ENCODE results near the gene KLF15. TPM values are rescaled to one million over a fixed set of nuclear protein-coding genes. Genes with fewer than 3 reads are reported as not detected.

KLF15 gene
- total RNA-seq, 1 donor from 2014 or later = 5.9 TPM

DNA sequence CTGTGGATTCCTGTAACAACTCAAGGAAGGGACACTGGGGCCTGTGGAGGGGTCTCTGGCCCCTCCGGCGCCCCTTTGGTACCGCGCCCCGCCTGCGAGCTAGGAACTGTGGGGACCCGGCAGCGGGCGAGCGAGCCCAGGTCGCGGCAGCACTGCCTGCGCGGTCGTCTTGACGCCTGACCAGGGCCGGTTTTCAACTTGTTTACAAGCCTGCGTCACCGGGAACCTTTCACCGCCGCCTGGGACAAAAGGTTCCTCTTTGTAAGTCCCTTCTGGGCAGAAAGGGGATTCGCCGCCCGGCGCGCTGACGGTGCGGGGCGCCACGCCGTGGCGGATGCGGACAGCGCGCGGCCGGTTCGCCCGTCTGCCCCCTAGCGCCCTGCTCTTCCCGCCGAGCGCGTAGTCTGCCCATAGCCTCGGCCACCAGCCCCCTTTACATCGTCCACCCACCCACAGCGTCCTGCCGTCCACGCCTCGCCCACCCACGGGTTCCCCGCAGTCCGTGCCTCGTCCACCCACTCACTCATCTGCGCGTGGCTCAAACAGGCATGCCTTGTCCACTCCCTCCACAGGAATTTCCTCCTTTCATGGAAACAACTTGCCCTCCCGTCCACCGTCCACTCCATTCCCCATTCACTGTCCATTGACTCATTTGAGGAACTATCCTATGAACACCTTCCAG is 32.0 kb upstream of the KLF15 start:
- peak; percentile 43 for DNase-seq

DNA sequence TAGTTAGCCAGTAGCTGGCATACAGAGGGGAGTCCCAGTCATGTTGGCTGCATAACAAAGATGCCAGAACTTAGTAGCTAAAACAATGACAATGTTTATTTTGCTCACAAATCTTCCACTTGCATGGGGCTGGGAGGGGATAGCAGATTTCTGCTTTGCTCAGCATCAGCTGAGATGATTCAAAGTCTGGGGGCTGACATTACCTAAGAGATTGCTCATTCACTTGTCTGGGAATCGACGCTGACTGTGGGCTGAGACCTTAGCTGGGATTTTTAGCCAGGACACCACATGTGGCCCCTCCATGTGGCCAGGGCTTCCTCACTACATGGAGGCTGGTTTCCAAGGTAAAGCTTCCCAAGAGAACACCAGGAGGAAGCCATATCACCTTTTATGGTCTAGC is 24.8 kb upstream of the KLF15 start:
- no peak for DNase-seq

DNA sequence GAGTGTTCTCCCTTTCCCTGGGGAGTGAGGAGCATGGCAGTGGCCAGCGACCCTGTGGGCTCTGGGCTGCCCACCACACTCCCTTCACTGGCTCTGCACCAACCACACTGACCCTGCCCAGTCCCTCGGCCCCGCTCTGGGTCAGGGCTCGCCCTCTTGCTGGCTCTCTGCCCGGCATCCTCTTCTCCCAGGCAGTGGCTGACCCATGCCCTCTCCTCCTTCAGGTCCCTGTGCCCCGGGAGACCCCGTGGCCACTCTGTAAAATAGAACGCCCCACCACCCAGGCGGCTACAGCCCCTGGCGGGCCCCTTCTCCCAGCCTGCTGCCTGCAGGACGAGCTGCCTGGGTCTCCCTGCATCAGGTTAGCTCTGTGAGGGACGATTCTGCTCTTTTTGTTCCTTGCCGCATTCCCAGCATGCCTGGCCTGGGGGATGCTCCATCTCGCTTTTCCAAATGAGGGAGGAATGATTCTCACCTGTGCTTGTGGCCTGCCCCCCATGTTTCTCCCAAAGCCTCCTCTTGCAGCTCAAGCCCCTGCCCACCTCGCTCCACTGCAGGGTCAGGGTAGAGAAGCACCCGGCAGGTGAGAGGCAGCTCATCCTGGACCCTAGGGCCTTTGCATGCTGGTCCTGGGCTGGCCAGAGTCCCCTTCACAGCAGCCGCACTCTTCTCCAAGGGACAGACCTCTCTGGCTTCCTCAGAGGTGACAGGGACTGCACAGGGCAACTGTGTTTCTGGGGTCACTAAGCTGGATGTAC is 23.0 kb upstream of the KLF15 start:
- no peak for DNase-seq

DNA sequence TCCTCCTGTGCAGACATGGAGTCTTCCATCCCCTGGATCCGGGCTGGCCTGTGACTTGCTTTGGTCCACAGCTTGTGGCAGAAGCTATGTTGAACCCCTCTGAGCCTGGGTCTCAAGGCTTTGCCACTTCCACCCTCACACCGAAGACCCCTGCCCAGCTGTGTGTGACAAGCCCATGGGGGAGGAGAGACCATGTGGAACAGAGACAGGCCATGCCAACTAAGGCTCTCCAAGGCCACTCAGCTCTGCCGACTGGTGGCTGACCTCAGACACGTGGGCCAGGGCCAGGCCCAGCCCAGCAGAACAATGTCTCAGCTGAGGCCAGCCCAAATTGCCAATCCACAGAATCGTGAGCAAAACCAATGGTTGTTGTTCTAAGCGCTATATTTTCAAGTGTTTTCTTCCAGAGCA is 21.1 kb upstream of the KLF15 start:
- no peak for DNase-seq

DNA sequence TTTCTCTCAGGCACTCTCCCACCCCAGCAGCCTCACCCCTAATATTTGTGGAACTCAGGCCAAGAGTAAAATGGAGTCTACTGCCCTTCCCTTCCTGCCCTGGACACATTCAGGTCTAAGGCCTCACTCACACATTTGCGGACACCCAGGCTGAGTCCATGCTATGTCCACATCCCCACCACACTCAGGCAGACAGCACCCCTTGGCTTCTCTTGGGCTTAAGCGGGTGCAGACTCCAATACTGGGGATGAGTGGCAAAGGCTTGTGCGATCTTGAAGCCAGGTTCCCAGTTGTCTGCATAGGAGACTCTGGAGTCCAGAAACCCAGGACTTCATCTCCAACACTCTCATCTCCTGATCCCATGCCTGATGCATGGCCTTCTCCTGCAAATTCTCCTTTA is 20.0 kb upstream of the KLF15 start:
- DNase-seq = no peak

DNA sequence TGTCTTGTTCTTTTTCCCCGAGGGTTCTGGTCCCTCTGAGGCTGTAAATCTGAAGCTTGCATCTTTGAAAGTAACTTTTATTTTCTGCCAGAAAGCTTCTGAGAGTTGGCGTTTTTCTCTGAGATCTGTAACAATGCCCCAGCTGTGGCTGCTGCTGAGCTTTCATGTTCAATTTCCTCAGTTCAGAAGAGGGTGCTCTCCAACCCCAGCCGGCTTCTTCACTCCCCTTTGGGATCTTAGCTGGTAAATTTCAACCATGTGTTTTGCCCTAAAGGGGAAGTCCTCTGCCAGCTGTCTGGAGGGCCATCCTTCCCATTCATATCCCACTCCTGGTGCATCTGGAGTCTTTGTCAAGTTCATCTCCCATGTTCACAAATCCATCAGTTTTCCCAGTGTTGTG is 19.2 kb upstream of the KLF15 start:
- peak; percentile 11 for DNase-seq

DNA sequence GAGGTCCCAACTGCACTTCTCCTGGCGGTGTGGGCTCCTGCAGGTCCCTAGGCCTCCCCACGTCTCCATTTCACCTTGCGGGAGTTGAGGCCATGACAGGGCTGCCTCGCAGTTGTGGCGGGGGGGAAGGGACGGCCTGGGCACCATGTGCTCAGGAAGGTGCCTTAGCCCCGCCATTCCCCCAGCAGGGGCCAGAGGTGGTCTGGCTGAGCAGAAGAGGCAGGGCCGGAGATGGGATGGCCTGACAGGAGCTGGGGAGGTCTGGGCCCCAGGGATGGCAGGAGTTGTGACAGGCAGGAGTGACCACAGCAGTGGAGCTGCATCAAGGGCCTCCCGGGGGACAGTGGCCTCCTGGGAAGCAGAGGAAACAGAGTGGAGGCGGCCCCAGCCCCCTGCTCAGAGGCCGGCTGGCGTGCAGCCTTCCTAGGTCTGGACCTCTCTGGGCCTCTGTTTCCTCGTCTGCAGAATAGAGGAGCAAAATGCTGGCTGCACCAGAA is 18.7 kb upstream of the KLF15 start:
- no peak for DNase-seq

DNA sequence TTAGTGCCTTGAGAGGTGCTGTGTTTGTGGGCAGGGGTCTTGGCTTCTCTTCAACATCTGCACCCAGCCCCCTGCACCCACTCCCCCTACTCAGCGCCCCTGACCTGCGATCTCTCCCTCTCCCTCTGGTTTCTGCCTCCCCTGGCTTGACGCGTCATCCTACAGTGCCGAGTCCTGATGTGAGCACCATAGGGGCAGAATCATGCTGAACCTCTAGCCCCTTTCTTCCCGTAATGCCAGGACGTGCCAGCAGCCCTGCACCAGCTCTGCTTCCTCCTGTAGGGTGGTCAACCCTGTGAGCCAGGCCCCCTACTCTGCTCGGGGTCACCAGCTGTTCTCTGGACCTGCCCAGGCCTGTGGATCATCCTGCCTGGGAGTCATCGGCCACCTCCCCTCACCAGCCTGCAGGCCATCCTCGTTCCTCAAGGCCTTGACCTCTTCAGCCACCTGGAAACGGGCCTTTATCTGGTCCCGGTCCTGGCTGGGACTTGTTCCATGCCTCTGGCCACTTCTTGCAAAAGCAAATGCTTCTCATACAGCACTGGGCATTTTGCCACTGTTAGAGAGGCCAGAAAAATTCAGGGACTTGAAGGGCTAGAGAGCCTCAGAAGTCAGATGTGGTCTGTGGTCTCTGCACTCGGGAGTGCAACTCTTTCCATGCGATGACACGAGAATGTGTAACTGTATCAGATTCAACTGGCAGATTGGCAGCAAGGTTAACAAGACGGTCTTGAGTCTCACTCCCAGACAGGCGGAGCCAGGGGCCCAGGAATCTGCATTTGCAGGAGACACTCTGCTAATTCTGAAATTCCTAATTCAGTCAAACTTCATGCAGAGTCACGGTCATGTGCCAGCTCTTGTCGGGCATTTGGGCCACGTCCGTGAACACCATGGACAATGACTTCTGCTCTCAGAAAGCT is 16.7 kb upstream of the KLF15 start:
- DNase-seq = no peak

DNA sequence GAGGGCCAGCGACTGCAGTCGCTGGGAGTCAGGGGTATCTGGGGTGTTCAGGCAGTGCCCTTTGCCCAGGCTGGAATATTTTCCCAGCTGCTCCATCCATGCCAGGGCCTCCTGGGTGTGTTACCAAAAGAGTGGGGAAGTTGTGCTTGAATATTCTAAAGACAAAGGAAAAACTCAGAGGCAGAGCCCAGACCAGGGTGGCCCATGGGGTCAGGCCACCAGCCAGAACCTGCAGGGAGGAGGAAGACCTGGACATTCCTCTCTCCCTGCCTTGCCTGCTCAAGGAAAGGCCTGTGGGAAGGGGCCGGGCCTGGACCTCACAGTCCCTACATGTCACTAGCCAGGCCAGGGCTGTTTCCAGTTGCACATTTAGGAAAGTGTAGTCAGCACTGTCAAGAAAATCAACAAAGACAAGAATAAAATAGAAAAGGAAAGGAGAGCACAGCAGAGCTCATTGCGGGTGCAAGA is 16.0 kb upstream of the KLF15 start:
- DNase-seq = no peak

DNA sequence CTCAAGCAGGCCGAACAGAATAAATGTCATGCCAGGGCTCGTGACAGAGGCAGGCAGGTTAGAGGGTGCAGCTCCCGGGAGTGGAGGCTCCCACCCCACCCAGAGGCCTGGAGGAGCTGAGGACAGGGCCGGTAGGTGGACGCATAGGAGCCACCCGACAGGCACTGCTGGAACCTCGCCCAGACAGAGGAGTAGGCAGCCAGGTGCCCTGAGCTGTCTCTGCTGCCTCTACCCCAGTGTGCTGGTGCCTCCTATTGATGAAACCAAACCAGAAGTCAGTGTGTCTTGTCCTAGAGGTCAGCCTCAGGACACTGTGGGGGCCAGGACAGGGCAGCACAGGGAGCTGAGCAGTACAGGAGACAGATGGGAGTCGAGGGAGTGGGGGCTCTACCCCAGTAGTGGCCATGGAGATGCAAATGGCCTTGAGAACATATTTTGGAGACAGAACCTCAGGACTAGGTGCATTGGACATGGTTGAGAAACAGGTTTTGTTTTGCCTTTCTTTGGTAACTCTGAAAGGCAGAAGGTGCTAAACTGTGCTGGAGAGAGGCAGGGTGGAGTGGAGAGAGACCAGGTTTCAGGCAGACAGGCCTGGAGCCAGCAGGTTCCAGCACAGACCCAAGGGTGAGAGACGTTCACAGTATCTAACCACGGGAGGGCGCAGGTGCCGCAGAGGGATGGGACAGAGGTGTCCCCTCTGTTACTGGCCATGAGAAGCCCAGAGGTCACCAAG is 15.4 kb upstream of the KLF15 start:
- no peak for DNase-seq

DNA sequence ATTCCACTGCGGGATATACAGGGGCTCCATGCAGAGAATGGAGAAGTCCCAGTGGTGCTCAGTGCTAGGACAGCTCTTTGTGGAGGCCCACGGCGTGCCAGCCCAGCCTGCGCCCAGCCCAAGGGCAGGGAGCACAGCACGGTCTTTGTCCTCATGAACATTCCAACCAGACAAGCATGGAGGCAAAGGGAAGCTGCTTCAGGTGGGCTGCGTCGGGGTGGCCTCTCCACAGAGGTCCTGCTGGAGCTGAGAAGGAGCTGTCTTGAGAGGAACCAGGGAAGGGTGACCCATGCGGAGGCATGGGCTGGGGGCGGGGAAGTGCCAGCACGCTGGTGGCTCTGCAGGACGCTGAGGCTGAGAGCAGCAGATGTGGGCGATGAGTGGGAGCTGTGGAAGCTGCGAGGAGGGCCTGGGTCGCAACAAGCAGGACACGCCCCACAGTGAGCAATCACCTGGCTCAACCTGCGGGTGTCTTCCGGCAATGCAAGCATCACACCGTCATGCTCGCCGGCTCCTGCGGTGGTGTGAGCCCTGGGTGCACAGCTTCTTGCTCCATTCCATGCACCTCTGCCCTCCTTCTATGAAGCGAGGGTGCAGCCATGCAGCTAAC is 14.0 kb upstream of the KLF15 start:
- DNase-seq = no peak

DNA sequence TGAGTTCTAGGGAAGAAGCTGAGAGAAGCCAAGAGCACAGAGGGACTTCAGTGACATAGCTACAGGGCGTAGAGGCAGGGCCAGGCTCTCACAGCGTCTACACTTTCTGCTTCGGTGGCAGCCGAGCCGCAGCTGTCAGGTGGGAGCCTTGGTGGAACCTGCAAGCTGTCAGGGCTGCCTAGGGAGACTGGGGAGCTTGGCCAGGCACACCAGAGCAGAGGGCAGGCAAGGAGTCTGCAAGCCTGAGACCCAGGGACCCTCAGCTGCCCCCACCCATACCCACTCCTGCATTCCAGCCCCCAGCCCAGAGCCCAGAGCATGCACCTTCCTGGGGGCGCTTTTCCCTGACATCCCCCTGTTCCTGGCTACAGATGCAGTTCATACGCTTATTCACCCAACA is 13.4 kb upstream of the KLF15 start:
- DNase-seq = no peak

DNA sequence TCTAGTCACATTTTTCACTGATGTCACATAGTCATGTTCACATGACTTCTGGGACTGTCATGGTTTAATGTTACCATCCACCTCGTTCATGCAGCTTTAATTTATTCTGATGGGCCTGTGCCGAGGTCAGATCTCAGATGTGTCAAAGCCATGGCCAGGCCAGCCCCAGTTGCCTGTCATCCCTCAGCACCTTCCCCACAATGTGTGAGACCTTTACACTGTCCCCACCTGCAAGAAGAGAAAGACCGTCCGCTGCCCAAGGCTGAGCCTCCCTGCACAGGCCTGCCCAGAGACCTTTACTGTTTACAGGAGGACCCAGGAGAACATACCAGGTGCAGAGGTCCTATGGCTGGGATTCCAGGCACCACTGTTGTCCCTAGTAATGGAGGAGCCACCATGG is 12.8 kb upstream of the KLF15 start:
- no peak for DNase-seq

DNA sequence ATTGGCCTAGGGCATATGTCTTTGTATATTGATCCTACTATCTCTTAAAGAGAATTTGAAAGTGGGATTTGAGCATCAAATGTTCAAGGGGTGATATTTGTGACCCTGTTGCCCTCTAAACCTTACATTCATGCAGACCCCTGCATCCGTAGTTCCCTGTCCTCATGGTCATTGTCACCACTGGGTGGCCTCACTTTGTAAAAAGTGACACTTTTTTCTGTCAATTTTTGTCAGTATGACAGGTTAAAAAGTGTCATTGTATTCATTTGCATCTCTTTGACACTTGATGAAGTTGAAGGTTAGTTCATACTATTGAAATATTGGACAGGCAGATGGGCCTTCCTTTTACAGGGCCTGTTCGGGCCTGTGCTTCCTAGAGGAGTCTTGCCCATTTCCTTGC is 12.3 kb upstream of the KLF15 start:
- no peak for DNase-seq

DNA sequence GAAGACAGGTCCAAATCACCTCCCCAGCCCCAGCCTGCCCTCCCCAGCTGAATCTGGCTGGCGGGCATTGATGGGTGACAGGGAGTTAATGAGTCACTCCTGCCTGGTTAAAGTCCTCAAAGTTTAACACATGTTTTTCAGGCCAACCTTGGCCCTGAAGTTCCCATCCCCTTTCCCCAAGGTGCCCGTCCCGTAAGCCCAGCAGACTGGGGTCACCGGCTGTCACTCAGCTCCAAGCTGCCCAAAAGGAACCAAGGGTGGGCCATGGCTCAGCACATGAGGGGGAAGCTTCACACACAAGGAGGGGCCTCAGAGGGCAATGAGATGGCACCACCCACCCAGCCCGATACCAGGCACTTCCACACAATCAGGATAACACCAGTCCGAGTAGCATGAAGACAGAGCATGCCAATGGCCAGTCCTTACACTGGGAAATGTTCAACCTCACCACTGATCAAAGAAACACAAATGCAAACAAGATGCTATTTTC is 10.2 kb upstream of the KLF15 start:
- no peak for DNase-seq

DNA sequence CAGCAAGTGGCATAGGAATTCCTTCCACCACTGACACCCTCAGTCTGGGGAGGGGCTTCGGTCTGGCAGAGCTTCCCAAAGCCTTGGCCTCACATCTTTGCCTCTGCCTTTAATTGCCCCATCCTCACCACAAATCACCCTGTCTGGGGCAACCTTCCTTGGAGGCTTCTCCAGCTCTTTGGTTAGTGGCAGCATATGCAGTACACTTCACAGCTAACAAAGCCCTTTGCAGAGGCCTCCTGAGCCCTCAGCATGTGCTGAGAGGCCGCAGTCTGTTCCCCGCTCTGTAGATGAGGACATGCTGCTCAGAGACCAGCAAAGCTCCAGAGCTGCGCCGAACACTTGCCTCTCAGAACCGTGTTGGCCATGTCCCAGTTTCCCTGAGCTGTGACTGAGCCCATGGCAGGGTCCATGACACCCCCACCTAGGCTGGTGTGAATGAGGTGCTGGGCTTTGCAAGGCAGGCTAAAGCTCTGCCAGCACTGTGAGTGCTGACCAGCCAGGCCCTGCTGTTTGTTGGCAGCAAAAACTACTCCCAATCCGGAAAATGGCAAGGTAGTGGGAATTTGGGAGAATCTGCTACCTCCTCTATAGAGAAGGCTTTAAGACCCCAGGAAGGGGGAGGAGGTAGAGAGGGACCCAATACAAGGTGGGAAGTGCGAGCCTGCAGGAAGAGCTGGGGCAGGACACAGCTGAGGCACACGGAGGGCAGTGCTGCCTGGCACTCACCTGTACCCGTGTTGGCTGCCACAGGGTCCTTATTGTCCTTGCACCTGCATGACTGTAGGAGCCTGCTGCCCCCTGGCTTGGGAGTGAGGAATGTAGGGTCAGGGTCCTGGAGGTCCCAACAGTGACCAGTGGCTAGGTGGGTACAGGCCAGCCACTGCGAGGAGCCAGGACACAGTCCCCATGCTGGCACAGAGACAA is 8.4 kb upstream of the KLF15 start:
- DNase-seq = no peak

DNA sequence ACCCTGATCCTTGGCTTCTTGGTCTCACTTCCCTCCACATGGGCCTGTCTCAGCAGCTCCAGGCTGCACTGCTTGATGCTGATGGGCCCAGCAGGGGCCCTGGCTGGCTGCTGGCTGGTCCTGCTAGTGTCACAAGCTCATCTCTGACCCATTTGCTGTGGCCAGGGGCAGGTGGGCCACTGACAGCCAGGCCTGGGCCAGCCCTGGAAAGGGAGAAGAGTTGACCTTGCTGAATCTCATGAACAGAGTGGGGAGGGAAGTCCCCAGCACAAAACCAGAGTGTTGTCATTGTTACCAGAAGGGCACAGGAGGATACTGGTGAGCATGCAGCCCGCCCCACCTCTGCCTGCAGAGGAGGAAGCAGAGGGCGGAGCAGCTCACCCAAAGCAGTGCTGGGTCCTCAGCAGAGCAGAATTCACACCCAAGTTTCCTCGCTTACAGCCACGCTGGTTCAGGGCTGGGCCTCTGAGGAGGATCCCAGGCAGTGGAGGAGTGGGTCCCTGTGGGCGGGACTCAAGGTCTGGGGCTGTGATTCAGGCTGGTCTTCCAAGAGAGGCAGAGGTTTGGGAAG is 7.6 kb upstream of the KLF15 start:
- DNase-seq = no peak

DNA sequence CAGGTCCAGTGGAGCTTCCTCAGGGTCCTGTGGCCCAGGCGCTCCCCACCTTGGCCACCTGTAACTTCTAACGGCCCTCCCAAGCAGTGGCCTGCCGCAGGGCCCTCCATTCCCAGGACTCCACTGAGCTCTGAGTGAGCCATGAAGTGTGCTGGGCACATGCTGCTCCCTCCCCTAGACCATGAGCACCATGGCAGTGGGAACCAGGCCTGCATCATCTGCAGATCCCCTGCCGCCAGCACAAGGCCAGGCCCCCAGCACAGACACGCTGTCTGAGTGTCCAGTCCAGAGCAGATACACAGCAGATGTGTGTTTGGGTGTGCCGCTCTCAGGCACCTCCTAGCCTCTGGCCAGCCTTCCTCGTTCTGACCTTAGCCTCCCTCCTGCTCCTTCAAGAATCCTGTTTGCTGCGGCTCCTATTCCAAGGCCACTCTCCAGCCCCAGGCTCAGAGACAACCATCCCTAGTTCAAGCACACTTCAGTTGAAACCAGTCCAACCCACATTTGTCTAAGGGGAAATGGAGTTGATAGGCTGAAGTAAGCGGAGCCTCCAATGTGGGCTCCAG is 7.0 kb upstream of the KLF15 start:
- DNase-seq = no peak

DNA sequence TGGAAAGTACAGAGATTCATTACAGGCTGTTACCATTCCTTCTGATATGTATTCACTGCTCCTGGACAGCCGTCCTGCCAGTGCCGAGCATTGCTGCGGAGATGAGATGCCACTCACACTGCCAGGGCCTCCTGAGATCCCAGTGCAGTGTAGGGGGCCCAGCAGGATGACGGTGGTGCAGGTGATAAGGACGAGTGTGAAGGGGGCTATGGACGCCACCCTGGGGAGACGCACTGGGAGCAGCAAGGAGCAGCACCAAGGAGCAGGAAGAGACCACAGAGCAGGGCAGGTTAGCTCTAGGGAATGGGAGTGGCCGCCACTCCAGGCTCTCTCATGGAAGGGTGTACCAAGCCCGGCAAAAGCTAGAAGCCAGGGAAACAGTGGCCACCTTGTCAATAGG is 4.0 kb upstream of the KLF15 start:
- DNase-seq = no peak

DNA sequence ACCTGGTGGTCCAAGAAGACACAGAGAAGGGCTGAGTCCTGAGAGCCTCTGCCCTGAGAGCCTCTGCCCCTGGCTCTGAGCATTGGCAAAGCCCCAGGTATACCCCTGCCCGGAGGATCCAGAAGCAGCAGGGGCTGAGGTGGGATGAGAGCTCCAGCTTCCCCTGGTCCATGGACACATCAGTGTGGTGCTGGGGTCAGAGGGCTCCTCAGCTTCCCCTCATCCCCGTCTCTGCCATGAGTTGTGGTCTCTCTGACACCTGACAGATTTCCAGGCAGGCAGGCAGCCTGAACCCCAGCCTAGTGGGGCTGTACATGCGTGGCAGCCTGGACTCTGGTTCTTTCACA is 3.5 kb upstream of the KLF15 start:
- no peak for DNase-seq

Data from skin of body (tissue), 2 donors.